SU-DHL-6 (cell line): ENCODE measurements around the gene DOCK1.

Source experiments
- H2AFZ ChIP-seq: fragments of 200-600 bp; sonication (generic); 2 replicates; pipeline ENCODE4 v1.6.1; 2014; ENCODE audit warnings: low read depth, mild to moderate bottlenecking, moderate library complexity, mixed read lengths, antibody characterized with exemption, low read length; ENCODE audit not compliant: severe bottlenecking
- H3F3A ChIP-seq: fragments of 200-600 bp; shearing (Covaris generic); 2 replicates; pipeline ENCODE4 v1.6.0; 2016; ENCODE audit warnings: antibody characterized with exemption, mild to moderate bottlenecking; ENCODE audit not compliant: insufficient read depth
- H3K27ac ChIP-seq: fragments of 200-600 bp; sonication (generic); 2 replicates; pipeline ENCODE4 v1.5.1; 2016; ENCODE audit warnings: low read depth, mild to moderate bottlenecking, low read length, moderate library complexity, mixed read lengths
- H3K27me3 ChIP-seq: fragments of 200-600 bp; sonication (generic), shearing (Covaris generic); 2 replicates; pipeline ENCODE4 v1.6.0; 2014; ENCODE audit warnings: mild to moderate bottlenecking, low read length
- H3K36me3 ChIP-seq: fragments of 200-600 bp; sonication (generic); 2 replicates; pipeline ENCODE4 v1.6.1; 2014; ENCODE audit warnings: mild to moderate bottlenecking, low read length, mixed read lengths
- H3K4me2 ChIP-seq: fragments of 300-600, 200-600 bp; shearing (Covaris generic), sonication (generic); 2 replicates; pipeline ENCODE4 v1.6.0; 2014; ENCODE audit warnings: low read length, low read depth, mild to moderate bottlenecking; ENCODE audit not compliant: poor library complexity, severe bottlenecking
- H3K4me3 ChIP-seq: fragments of 200-600 bp; sonication (generic); 2 replicates; pipeline ENCODE4 v1.5.1; 2014; ENCODE audit warnings: antibody characterized with exemption, low read length, mild to moderate bottlenecking, mixed read lengths; ENCODE audit not compliant: insufficient read depth, poor library complexity, severe bottlenecking
- H3K79me2 ChIP-seq: fragments of 200-600 bp; sonication (generic); 2 replicates; pipeline ENCODE4 v1.6.1; 2014; ENCODE audit warnings: mild to moderate bottlenecking, low read length, moderate library complexity; ENCODE audit not compliant: insufficient read depth
- H3K9ac ChIP-seq: fragments of 200-600 bp; sonication (generic); 2 replicates; pipeline ENCODE4 v1.7.0; 2014; ENCODE audit warnings: mild to moderate bottlenecking, low read length
- H3K9me2 ChIP-seq: fragments of 200-600 bp; sonication (generic); replicated peaks from 2 replicates; pipeline ENCODE4 v1.6.1; 2014; ENCODE audit warnings: low read length; ENCODE audit not compliant: insufficient read depth
- H3K9me3 ChIP-seq: fragments of 200-600 bp; sonication (generic); 2 replicates; pipeline ENCODE4 v1.6.1; 2014; ENCODE audit warnings: low read length, mixed read lengths; ENCODE audit not compliant: insufficient read depth
- H4K20me1 ChIP-seq: fragments of 200-600 bp; sonication (generic); 2 replicates; pipeline ENCODE4 v1.6.1; 2014; ENCODE audit warnings: low read depth, mild to moderate bottlenecking, antibody characterized with exemption, low read length, moderate library complexity, mixed read lengths
- EZH2phosphoT487 ChIP-seq: fragments of 200-600 bp; sonication (generic), shearing (Covaris generic); conservative IDR thresholded peaks from 2 replicates; pipeline ENCODE4 v1.6.1; 2018; ENCODE audit warnings: mild to moderate bottlenecking, antibody characterized with exemption, low read length, moderate library complexity, mixed read lengths
- TF ChIP-seq, protein P1 (sequence below): fragments of 200-600 bp; sonication (generic); IDR thresholded peaks from one replicate; pipeline ENCODE4 v1.5.1; 2017; ENCODE audit warnings: antibody characterized with exemption, mild to moderate bottlenecking, low read length, moderate library complexity; ENCODE audit not compliant: insufficient read depth, poor library complexity, severe bottlenecking

DOCK1 gene

DNA sequence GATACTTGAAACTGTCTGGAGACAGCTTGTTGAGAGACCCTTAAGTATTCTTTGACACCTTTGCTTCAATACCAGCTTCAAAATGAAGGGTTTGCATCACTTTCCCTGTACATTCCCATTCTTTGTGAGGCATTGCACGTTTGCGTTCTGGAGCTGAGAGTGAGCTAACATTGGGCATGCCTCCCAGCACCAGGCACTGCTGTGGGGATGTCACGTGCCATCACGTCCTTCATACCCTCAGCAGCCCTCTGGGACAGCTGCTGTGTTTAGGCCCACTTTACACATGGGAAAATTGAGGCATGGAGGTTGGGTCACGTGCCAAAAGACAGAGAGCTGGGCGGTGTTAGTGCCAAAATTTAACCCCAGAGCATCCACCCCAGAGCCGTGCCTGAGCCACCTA lies 357.4 kb downstream of the DOCK1 start:
- H2AFZ ChIP-seq: no peak overlapping the region
- H3F3A ChIP-seq: no peaks in the 10 kb centered on the region
- no peak overlapping the region for H3K27ac ChIP-seq
- H3K79me2 ChIP-seq: no peaks in the 10 kb centered on the region
- TF ChIP-seq, protein P1, sequence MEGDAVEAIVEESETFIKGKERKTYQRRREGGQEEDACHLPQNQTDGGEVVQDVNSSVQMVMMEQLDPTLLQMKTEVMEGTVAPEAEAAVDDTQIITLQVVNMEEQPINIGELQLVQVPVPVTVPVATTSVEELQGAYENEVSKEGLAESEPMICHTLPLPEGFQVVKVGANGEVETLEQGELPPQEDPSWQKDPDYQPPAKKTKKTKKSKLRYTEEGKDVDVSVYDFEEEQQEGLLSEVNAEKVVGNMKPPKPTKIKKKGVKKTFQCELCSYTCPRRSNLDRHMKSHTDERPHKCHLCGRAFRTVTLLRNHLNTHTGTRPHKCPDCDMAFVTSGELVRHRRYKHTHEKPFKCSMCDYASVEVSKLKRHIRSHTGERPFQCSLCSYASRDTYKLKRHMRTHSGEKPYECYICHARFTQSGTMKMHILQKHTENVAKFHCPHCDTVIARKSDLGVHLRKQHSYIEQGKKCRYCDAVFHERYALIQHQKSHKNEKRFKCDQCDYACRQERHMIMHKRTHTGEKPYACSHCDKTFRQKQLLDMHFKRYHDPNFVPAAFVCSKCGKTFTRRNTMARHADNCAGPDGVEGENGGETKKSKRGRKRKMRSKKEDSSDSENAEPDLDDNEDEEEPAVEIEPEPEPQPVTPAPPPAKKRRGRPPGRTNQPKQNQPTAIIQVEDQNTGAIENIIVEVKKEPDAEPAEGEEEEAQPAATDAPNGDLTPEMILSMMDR: no peak
- no peak for TF ChIP-seq EZH2phosphoT487
- H3K4me2 ChIP-seq: no peak overlapping the region
- H3K9me3 ChIP-seq: no peaks in the 10 kb centered on the region; the same call in 1 of the 2 replicates
- H3K36me3 ChIP-seq: no peaks in the 10 kb centered on the region
- H3K9ac ChIP-seq: no peak overlapping the region
- H4K20me1 ChIP-seq: no peaks in the 10 kb centered on the region
- no peaks in the 10 kb centered on the region for H3K9me2 ChIP-seq
- H3K4me3 ChIP-seq: no peak overlapping the region
- H3K27me3 ChIP-seq: no peaks in the 10 kb centered on the region

DNA sequence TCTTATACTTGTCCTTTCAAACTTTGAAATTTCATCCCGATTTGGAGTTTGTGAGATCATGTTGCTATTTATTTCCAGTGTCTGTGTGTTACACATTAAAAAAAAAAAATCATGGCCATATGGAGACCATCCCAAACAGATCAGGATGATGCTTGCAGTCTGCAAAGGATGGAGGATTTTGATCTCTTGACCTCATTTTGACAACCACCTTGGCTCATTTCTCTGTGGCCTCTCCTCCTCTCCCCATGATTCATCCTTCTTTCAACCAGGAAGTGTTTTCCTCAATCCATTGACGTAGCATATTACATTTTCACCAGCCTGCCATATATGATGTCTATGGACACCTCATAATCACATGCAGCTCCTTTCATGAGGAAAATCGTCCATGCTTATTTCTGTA lies 360.1 kb downstream of the DOCK1 start:
- no peak overlapping the region for H3K27ac ChIP-seq
- no peaks in the 10 kb centered on the region for H3K27me3 ChIP-seq
- no peaks in the 10 kb centered on the region; the same call in 1 of the 2 replicates for H3K9me3 ChIP-seq
- no peaks in the 10 kb centered on the region for H4K20me1 ChIP-seq
- H3K4me2 ChIP-seq: no peak overlapping the region
- no peaks in the 10 kb centered on the region for H3K36me3 ChIP-seq
- H3K4me3 ChIP-seq: no peak overlapping the region
- no peak for TF ChIP-seq EZH2phosphoT487
- TF ChIP-seq, protein P1: no peak
- no peaks in the 10 kb centered on the region for H3K9me2 ChIP-seq
- no peaks in the 10 kb centered on the region for H3K79me2 ChIP-seq
- no peak overlapping the region for H2AFZ ChIP-seq
- no peaks in the 10 kb centered on the region for H3F3A ChIP-seq
- H3K9ac ChIP-seq: no peak overlapping the region

DNA sequence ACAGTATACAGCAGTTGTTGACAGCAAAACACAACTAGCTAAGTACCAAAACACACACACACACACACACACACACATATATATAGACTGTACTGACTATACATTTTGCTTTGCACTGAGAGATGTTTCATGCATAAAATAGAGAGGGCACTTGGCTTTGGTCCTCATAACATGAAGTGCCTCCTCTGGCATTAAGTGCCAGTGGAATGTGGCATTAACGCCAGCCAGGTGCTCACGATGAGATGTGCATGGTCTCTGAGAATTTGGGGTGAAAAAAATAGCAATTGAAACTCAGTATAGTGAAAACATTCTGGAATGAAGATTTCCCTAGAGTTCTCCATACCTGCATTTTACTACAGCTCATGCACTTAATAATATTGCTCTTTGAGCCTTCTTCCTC lies 361.2 kb downstream of the DOCK1 start:
- Histone ChIP-seq H3K27ac (no peak overlapping the region), H3K4me3 (no peak overlapping the region), H3K4me2 (no peak overlapping the region), H3K9ac (no peak overlapping the region), H2AFZ (no peak overlapping the region), H4K20me1 (no peaks in the 10 kb centered on the region), H3K79me2 (no peaks in the 10 kb centered on the region), H3K9me3 (no peaks in the 10 kb centered on the region; the same call in 1 of the 2 replicates), H3F3A (no peaks in the 10 kb centered on the region), H3K9me2 (no peaks in the 10 kb centered on the region), H3K36me3 (no peaks in the 10 kb centered on the region), H3K27me3 (no peaks in the 10 kb centered on the region)
- TF ChIP-seq EZH2phosphoT487: no peak
- TF ChIP-seq, protein P1: no peak
